MM.1S (cell line): ENCODE measurements around the gene CMTR1.

ENCODE experiments used
- DNase-seq: peaks from one replicate; pipeline ENCODE4 v3.0.0-alpha.2; 2015
- H2AFZ ChIP-seq: fragments of 300-600 bp; sonication (generic); 2 replicates; pipeline ENCODE4 v1.6.0; 2016; ENCODE audit warnings: antibody characterized with exemption, low read length
- H3F3A ChIP-seq: fragments of 300-600 bp; sonication (generic); 2 replicates; pipeline ENCODE4 v1.6.1; 2016; ENCODE audit warnings: mild to moderate bottlenecking, antibody characterized with exemption, low read length, moderate library complexity, mixed read lengths; ENCODE audit not compliant: insufficient read depth
- H3K27ac ChIP-seq: fragments of 300-600 bp; sonication (generic); 2 replicates; pipeline ENCODE4 v1.5.1; 2016; ENCODE audit warnings: mild to moderate bottlenecking, low read length
- H3K27me3 ChIP-seq: fragments of 300-600 bp; sonication (generic); replicated peaks from 2 replicates; pipeline ENCODE4 v1.6.0; 2016; ENCODE audit warnings: low read length; ENCODE audit not compliant: insufficient read depth
- H3K36me3 ChIP-seq: fragments of 300-600 bp; sonication (generic); replicated peaks from 2 replicates; pipeline ENCODE4 v1.6.1; 2016; ENCODE audit warnings: mild to moderate bottlenecking, low read length, mixed read lengths; ENCODE audit not compliant: insufficient read depth
- H3K4me1 ChIP-seq: fragments of 300-600 bp; sonication (generic); 2 replicates; pipeline ENCODE4 v1.6.1; 2016; ENCODE audit warnings: low read length, mixed read lengths
- H3K4me2 ChIP-seq: fragments of 300-600 bp; sonication (generic); 2 replicates; pipeline ENCODE4 v1.6.0; 2016; ENCODE audit warnings: low read depth, low read length
- H3K4me3 ChIP-seq: fragments of 300-600 bp; sonication (generic); 2 replicates; pipeline ENCODE4 v1.5.1; 2016; ENCODE audit warnings: low read length, mixed read lengths
- H3K79me2 ChIP-seq: fragments of 300-600 bp; sonication (generic); 2 replicates; pipeline ENCODE4 v1.6.1; 2016; ENCODE audit warnings: mixed run types, low read length, mixed read lengths
- H3K9ac ChIP-seq: fragments of 300-600 bp; sonication (generic); 2 replicates; pipeline ENCODE4 v1.6.1; 2016; ENCODE audit warnings: low read length, mixed read lengths
- H3K9me2 ChIP-seq: fragments of 300-600 bp; sonication (generic); replicated peaks from 2 replicates; pipeline ENCODE4 v1.6.1; 2016; ENCODE audit warnings: mild to moderate bottlenecking, low read length, mixed read lengths; ENCODE audit not compliant: insufficient read depth
- H3K9me3 ChIP-seq: fragments of 300-600 bp; sonication (generic); replicated peaks from 2 replicates; pipeline ENCODE4 v1.6.1; 2016; ENCODE audit warnings: mild to moderate bottlenecking, low read length, mixed read lengths; ENCODE audit not compliant: insufficient read depth
- H4K20me1 ChIP-seq: fragments of 300-600 bp; sonication (generic); 2 replicates; pipeline ENCODE4 v1.6.1; 2016; ENCODE audit warnings: mild to moderate bottlenecking, low read length, moderate library complexity, mixed read lengths; ENCODE audit not compliant: insufficient read depth
- EZH2 ChIP-seq: fragments of 300-600 bp; sonication (generic); optimal IDR thresholded peaks from 2 replicates; pipeline ENCODE3; 2017; ENCODE audit warnings: low read depth, mild to moderate bottlenecking, antibody characterized with exemption, low read length, mixed read lengths
- EZH2phosphoT487 ChIP-seq: fragments of 300-600 bp; sonication (generic); IDR thresholded peaks from 2 replicates; pipeline ENCODE4 v1.6.1; 2018; ENCODE audit warnings: antibody characterized with exemption, low read length
- TF ChIP-seq, protein P1 (sequence below): fragments of 300-600 bp; sonication (generic); IDR thresholded peaks from 2 replicates; pipeline ENCODE4 v1.5.1; 2016; ENCODE audit warnings: antibody characterized with exemption, low read length, mixed read lengths

CMTR1 gene

DNA sequence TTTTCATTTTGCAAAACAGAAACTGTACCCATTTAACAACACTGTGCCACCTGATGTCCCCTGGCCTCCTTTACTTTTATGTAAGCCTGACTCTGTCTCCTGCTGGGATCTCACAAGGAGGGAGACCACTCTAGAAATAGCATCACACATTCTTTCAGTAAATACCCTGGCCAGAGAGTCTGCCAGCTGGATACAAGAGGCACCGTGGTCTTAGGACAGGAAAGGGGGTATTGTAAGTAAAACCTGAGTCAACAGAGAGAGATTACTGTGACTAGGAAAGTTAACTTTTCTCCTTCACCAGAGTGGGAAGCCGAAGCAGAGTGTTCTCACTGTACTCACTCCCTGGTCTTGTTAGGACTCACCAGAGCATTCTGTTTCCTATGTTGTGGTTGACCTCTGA, 27.8 kb downstream of the CMTR1 start:
- Histone ChIP-seq H3K36me3 (no peaks in the 10 kb centered on the region), H3K4me3 (no peak overlapping the region), H3K27me3 (no peaks in the 10 kb centered on the region), H3K4me1 (no peaks in the 10 kb centered on the region), H2AFZ (no peak overlapping the region), H3K27ac (no peak overlapping the region), H3K79me2 (no peaks in the 10 kb centered on the region), H3K9ac (no peak overlapping the region), H3K4me2 (no peak overlapping the region), H4K20me1 (no peaks in the 10 kb centered on the region), H3F3A (no peaks in the 10 kb centered on the region), H3K9me2 (no peaks in the 10 kb centered on the region), H3K9me3 (no peaks in the 10 kb centered on the region)
- TF ChIP-seq EZH2 = no peak
- TF ChIP-seq EZH2phosphoT487 = no peak
- TF ChIP-seq, protein P1, sequence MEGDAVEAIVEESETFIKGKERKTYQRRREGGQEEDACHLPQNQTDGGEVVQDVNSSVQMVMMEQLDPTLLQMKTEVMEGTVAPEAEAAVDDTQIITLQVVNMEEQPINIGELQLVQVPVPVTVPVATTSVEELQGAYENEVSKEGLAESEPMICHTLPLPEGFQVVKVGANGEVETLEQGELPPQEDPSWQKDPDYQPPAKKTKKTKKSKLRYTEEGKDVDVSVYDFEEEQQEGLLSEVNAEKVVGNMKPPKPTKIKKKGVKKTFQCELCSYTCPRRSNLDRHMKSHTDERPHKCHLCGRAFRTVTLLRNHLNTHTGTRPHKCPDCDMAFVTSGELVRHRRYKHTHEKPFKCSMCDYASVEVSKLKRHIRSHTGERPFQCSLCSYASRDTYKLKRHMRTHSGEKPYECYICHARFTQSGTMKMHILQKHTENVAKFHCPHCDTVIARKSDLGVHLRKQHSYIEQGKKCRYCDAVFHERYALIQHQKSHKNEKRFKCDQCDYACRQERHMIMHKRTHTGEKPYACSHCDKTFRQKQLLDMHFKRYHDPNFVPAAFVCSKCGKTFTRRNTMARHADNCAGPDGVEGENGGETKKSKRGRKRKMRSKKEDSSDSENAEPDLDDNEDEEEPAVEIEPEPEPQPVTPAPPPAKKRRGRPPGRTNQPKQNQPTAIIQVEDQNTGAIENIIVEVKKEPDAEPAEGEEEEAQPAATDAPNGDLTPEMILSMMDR = no peak
- no peak for DNase-seq

DNA sequence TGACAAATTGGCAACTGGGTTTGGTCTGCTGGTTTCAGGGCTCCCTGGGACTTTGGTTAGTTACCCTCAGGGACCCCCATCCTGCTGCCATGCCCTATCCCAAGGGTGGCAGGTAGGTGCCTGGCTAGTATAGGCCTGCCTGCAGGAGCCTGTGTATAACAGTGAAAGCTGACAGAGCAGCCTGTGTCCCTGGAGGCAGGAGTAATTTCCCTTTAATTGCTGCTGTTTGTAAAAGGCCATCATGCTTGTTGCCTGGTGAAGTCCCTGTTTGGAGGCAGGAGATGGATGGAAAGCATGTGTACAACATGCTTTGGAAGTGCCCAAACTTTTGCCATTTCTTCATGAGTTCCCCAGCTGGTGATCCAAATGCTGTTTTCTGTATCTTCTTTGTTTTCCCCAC, 30.1 kb downstream of the CMTR1 start:
- Histone ChIP-seq H4K20me1 (no peaks in the 10 kb centered on the region), H3K4me3 (no peak overlapping the region), H3K27ac (no peak overlapping the region), H2AFZ (no peak overlapping the region), H3K9ac (no peak overlapping the region), H3K4me2 (no peak overlapping the region), H3K9me2 (no peaks in the 10 kb centered on the region), H3F3A (no peaks in the 10 kb centered on the region), H3K27me3 (no peaks in the 10 kb centered on the region), H3K4me1 (no peaks in the 10 kb centered on the region), H3K36me3 (no peaks in the 10 kb centered on the region), H3K79me2 (no peaks in the 10 kb centered on the region), H3K9me3 (no peaks in the 10 kb centered on the region)
- DNase-seq = no peak
- no peak for TF ChIP-seq EZH2phosphoT487
- TF ChIP-seq EZH2 = no peak
- TF ChIP-seq, protein P1 = no peak

DNA sequence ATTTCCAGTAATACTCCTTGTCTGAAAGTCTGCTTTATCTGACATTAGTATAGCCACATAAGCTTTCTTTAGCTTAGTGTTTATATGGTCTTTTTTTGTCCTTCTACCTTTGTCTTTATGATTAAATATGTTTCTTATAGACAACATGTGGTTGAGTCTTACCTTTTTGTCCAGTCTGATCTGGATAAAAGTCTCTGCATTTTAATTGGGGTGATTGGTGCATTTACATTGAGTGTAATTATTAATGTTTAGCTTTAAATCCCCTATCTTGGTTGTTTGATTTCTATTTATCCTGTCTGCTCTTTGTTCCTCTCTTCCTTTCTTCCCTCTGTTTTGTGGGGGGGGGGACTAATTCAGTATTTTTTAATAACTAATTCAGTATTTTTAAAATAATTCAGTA, 34.7 kb downstream of the CMTR1 start:
- no peak overlapping the region for H2AFZ ChIP-seq
- H3K36me3 ChIP-seq = 0 out of 2 replicates have a peak, but pooled peaks cover 3% of the 10 kb centered on the region
- no peak overlapping the region for H3K9ac ChIP-seq
- H3K4me3 ChIP-seq = no peak overlapping the region
- no peak overlapping the region for H3K4me2 ChIP-seq
- H3K79me2 ChIP-seq = no peaks in the 10 kb centered on the region
- no peaks in the 10 kb centered on the region for H3K9me2 ChIP-seq
- H3F3A ChIP-seq = no peaks in the 10 kb centered on the region
- no peak for TF ChIP-seq EZH2phosphoT487
- TF ChIP-seq, protein P1 = no peak
- no peak for TF ChIP-seq EZH2
- H3K4me1 ChIP-seq = no peaks in the 10 kb centered on the region
- no peaks in the 10 kb centered on the region for H3K27me3 ChIP-seq
- no peaks in the 10 kb centered on the region for H3K9me3 ChIP-seq
- no peak for DNase-seq
- H3K27ac ChIP-seq = no peak overlapping the region
- no peaks in the 10 kb centered on the region for H4K20me1 ChIP-seq
